HG03135 (cell line): ENCODE data around the gene SGSM1.
"Not testable (repeated sequence)": the region's sequence is repeated elsewhere in the genome, so short reads cannot be mapped to it uniquely, and the experiment has no call there.

ENCODE experiments used
- ATAC-seq: cut with Tn5 transposase; IDR thresholded peaks from one replicate; pipeline ENCODE4 v1.9.1; 2021; ENCODE audit warnings: mild to moderate bottlenecking, moderate library complexity; ENCODE audit not compliant: unreplicated experiment

SGSM1 gene

DNA sequence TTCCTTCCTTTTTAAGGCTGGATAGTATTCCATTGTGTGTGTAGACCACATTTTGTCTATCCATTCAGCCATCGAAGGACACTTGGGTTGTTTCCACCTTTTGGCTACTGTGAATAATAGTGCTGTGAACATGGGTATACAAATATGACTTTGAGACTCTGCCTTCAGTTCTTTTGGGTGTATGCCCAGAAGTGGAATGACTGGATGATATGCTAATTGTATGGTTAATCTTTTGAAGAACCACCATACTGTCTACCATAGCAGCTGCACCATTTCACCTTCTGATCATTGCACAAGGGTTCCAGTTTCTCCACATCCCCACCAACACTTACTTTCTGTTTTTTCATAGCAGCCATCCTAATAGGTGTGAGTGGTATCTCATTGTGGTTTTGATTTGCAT lies 30.3 kb downstream of the SGSM1 start:
- no peak for ATAC-seq

DNA sequence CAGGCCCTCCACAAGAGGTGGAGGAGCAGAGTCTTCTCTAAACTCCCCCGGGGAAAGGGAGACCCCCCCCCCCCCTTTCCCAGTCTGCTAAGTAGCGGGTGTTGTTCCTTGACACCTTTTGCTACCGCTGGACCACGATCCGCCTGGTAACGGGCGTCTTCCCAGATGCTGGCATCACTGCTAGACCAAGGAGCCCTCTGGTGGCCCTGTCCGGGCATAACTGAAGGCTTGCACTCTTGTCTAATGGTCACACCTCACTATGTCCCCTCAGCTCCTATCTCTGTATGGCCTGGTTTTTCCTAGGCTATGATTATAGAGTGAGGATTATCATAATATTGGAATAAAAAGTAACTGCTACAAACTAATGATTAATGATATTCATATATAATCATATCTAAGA lies 31.5 kb downstream of the SGSM1 start:
- not testable (repeated sequence) for ATAC-seq

DNA sequence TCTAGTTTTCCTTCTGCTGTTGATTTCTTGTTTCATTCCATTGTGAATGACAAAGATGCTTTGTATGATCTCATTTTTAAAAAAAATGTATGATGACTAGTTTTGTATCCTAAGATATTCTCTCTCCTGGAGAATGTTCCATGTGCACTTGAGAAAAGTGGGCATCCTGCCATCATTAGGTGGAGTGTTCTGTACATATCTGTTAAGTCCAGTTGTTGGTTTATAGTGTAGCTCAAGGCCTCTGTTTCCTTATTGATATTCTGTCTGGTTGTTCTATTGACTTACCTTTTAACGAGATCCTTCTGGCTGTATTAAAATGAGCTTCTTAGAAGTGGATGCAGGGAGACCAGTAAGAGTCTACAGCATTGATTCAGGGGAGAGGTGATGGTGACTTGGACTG lies 35.2 kb downstream of the SGSM1 start:
- ATAC-seq = no peak

DNA sequence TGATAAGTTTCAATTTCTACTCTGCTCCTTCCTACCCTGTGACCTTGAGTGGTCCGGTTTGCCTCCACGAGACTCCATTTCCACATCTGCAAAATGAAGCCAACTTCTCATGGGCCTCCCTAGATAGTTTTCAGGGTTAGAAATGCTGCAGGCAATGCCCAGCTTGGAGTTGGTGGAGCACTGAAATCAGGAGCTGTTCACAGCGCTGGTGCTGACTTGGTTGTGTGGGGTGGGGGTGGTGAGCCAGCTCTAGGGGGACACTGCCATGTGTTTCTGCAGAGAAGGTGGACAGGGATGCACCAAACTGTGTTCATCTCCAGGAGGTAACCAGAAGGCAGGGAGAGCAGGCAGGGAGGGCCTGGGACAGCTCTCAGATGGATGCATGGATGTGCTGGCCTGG lies 37.0 kb downstream of the SGSM1 start:
- no peak for ATAC-seq

DNA sequence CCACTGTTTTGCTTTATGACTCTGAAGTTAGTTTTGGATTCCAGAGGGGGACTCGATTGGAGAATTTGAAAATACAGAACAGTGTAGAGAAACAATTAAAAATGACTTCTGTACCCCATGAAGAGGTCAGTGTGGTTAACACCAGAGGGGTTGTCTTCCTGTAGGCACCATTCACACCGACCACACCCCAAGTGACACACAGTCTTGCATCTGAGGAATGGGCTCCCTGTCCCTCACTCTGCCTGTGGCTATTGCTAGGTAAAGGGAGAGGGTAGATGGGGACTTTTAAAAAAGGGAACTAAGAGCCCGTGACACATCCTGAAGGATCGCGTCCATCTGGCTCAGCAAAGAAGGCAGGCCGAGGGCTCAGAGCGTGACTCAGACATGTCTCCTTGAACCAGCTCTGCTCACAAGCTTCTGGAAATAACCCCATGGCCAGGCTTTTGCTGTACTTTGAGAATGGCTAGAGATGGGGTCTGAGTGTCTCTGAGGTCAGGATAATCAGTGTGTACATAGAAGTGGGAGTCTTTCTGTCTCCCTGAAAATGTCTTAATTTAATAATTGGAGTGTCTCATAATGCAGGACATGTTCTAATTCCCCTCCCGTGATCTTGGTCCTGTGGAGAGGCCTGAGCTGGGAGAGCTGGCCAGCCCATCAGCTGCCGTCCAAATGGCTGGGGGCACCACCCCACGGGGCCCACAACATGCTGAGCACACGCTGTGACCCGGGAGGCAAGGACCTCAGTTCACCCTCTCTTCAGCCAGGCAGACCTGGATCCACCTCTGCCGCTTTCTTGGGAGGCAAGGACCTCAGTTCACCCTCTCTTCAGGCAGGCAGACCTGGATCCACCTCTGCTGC lies 39.3 kb downstream of the SGSM1 start:
- ATAC-seq = no peak

DNA sequence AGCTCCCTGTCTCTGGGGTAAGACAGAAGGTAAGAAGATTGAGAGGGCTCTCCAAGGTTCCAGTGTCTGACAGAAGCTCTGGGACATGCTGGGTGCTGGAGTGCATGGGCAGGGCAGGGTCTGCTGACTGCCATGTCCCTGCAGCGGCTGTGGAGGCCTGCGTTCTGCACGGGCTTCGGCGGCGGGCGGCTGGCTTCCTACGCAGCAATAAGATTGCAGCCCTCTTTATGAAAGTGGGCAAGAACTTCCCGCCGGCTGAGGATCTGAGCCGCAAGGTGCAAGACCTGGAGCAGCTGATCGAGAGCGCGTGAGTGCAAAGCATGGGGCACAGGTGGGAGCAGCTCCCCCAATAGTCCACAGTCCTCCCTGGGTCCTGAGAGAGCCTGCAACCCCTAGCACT lies 41.5 kb downstream of the SGSM1 start:
- ATAC-seq = no peak

DNA sequence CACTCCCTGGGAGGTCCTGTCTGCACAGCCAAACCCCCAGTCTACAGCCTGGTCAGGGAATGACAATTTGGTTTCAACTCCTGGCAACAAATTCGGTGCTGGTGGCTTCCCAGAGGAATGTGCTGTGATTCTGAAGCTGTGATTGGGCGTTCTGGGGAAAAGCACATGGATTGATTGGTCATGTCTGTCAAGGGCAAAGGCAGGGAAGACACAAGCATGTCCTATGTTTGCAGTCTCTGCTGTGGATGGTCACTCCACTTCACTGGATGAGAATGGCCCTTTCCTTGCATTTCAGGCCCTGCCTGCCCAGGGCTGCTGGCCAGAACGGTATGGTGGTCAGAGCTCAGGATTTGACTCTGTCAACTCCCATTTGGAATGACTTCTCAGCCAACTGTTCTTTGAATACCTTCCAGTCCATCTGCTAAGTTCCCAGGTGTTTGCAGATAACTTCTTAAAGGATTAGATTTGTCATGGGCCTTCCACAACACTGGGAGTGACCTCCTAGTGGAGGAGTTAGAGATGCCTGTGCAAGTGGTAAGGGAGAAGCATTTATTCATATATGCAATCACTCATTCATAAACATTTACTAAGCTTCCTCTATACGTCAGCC lies 42.7 kb downstream of the SGSM1 start:
- no peak for ATAC-seq

DNA sequence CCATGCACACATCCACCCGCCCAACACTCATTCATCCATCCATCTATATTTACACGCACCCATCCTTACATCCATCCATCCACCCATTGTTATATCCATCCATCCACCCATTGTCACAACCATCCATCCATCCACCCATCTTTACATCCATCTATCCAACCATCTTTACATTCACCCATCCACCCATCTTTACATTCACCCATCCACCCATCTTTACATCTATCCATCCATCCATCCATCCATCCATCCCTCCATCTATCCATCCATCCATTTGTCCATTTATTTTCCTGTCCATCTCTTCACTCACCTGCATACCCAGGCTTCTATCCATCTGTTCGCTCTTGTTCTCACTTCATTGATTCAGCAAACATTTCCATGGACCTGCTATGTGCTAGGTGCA lies 49.8 kb downstream of the SGSM1 start:
- ATAC-seq = no peak

DNA sequence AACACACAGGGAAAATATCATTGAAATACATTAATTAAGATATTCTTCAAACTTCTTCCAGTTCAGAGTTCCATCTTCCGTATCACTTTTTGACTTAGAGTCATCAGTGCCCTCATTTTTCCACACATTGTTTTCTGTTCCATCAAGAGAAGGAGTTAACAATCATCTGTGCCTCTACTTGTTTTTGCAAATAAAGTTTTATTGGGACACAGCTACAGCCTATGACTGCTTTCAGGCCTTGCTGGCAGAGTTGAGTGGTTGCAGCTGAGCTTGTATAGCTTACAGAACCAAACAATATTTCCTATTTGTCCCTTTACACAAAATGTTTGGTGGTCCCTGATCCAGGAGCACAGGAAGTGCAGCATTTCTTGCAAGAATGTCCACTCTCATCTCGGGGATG lies 51.6 kb downstream of the SGSM1 start:
- ATAC-seq = no peak

DNA sequence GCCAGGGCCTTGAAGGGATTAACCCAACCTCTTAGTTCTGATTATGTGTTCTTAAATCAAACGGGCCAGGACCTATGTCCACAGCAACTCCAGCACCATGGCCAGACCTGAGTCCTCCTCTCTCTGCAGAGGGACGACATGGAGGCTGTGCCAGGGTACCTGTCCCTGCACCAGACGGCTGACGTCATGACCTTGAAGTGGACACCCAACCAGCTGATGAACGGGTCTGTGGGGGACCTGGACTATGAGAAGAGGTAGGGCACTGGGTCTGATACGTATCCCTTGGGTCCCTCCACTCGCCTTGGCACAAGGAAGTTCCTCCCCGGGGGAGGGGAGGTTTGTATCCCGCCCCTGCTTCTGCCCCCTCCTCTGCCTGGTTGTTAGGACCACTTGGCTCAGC lies 53.6 kb downstream of the SGSM1 start:
- no peak for ATAC-seq

DNA sequence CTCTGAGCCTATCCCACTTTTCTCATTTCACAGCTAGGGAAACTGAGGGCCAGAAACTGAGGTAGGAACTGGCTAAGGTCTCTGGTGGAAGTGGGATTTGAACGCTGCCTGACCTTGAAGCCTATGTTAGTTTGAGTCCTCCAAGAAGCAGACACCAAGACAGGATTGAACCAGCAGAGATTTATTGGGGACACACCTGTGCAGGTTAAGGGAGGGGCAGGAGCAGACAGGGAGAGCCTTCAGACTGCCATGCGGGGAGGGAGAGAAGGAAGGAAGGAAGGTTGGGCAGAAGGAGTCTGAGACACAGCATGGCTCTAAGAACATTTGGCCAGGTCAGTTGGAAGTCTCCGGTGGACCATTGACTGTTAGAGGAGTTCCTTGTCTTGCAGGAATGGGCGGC lies 59.5 kb downstream of the SGSM1 start:
- ATAC-seq = no peak

DNA sequence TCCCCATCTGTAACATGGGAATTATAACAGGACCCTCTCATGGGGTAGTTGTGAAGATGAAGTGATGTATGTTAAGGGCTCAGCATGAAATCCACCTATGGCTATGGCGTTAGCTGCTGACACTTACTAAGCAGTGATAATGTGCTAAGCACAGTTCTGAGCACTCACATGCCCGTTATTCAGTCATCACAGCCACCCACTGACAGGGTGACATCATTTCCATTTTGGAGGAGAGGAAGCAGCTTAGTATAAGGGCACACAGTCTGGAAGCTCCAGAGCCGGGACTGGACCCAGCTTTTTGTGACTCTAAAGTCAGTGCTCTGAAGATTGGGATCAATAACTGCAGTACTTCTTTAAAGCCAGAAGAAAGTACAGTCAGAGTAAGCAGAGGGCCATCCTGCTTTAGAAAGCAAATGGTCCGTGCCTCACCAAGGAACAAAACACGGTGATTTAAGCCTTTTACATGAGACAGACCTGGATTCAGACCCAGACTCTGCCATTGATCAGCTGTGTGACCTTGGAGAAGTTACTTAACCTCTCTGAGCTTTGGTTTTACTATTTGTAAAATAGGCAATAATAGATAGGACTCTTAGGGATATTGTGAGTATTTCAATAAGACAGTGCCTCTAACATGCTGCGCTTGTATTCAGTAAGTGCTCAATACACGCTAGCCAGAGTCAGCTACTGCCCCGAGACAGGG lies 61.5 kb downstream of the SGSM1 start:
- ATAC-seq = no peak

DNA sequence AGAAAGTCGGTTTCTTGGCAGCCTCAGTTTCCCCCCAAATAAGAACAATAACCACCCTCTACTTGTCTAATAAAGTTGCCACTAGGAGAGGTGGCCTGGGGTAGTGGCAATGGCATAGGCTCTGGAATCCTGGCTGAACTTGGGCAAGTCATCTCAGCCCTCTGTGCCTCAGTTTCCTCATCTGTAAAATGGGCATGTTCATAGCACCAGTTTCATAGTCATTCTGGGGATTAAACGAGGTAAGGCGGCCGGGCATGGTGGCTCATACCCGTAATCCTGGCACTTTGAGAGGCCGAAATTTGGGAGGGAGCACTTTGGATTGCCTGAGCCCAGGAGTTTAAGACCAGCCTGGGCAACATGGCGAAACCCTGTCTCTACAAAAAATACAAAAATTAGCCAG lies 63.0 kb downstream of the SGSM1 start:
- no peak for ATAC-seq

DNA sequence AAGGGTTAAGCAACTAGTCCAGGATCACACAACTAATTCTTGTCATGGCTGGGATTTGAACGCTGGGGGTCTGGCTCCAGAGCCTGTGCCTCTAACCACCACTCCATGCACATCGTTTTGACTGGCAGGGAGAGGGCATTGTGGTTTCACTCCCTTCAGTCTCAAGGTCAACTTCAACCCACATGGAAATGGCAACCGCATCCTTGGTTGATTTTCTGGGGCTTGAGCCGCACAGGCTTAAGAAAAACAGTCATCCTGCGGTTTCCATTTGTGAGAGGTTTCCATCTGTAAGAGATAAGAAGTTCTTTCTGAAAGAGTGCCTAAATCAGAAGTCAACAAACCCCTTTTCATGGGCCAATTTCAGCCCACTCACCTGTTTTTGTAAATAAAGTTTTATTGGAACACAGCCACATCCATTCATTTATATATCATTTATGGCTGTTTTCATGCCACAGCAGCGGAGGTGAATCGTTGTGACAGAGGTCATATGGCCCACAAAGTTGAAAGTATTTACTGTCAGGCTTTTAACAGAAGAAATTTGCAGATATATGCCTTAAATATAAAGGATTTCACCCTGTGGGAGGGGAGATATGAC lies 65.7 kb downstream of the SGSM1 start:
- no peak for ATAC-seq

DNA sequence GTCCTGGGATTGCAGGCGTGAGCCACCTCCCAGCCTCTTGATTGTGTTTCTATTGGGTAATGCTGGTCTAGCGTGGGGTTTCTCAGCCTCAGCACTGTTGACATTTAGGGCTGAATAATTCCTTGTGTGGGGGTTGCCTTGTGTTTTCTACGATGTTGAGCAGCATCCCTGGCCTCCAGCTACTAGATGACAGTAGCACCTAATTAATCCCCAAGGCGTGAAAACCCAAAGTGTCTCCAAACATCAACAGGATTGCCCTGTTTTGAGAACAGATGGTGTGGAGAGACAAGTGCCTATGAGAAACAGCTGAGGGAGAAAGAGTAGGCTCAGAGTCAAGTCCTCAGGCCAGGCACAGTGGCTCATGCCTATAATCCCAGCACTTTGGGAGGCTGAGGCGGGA lies 67.2 kb downstream of the SGSM1 start:
- ATAC-seq = no peak

DNA sequence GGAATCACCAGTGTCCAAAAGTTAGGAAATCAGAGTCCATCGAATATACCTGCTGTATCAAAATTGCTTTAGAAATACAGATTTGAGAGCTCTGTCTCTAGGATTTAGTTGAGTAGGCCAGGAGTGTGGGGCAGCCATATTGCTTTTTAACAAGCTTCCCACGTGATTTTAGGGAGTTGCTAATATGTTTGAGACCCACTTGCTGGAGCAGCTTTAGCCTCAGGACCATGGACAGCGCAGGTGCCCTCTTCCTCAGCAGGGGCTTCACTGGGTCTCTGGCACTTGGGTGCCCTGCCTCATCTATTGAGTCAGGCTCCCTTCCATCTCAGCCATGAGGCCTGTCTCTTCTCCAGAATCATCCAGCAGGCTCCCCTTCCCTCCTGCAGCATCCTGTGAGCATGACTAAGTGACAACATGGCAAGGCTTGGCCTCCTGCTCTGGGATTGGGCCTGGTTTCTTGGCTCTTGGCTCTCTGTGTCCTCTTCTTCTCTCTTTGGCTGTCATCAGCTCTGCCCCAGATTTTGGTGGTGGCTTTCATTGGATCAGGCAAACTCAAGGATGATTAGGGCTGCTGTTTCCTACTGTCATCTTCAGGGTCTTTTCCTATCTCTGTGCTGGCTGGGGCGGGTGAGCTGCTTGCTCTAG lies 70.0 kb downstream of the SGSM1 start:
- ATAC-seq = no peak

DNA sequence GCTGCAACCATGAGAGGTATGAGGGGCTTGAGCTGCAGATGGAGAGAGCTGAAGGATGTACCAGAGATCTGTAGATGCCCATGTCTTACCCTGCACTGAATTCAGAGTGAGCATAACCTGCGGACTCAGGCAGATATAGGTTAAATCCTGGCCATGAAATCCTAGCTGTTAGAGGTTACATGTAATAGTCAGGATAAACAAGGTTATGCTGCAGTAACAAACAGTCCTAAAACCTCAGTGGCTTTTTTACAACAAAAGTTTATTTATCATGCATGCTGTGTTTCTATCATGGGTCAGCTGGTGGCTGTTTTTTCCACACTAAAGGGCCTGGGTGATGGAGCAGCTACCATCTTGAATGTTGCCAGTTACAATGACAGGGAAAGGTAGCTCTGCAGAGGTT lies 70.7 kb downstream of the SGSM1 start:
- no peak for ATAC-seq

DNA sequence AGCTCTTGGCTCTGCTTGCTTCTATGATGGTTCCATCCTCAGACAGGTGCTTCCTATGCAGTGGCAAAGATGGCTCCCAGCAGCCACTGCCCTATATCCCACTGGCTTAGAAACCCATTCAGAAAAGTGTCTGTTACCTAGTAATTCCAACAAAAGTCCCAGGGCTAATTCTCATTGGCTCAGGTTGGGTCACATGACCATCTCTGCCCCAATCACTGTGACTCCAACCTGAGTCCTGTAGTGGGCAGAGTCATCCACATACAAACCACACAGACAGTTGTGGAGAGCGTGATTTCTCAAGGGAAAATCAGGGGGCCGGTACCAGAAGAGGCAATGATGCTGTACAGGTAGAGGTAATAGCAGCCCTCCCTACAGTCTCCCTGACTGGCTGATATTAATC lies 73.0 kb downstream of the SGSM1 start:
- ATAC-seq = no peak

DNA sequence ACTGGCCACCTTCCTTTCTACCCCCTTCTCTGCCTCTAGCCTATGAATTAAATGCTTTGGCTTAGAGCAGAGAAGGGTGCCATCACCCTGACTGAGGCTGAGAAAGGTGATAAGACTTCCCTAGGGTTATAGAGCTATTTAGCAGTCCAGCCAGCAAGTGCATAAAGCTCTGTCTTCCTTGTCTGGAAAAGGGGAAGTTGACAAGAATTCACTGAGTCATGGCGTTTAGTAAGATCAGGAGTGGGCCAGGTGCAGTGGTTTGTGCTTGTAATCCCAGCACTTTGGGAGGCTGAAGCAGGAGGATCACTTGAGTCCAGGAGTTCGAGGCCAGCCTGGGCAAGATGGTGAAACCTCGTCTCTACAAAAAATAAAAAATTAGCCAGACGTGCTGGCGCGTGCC lies 77.4 kb downstream of the SGSM1 start:
- ATAC-seq = no peak

DNA sequence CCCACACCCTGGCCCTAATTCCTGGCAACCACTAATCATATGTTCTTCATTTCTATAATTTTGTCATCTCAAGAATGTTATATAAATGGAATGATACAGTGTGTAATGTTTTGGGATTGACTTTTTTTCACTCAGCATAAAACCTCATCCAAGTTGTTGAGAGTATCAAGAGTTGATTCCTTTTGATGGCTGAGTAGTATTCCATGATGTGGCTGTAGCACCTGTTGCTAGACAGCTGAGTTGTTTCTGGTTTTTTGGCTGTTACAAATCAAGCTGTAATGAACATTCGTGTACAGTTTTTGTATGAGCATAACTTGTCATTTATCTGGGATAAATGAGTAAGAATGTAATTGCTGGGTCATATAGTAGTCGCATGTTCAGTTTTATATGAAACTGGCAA lies 81.2 kb downstream of the SGSM1 start:
- no peak for ATAC-seq

DNA sequence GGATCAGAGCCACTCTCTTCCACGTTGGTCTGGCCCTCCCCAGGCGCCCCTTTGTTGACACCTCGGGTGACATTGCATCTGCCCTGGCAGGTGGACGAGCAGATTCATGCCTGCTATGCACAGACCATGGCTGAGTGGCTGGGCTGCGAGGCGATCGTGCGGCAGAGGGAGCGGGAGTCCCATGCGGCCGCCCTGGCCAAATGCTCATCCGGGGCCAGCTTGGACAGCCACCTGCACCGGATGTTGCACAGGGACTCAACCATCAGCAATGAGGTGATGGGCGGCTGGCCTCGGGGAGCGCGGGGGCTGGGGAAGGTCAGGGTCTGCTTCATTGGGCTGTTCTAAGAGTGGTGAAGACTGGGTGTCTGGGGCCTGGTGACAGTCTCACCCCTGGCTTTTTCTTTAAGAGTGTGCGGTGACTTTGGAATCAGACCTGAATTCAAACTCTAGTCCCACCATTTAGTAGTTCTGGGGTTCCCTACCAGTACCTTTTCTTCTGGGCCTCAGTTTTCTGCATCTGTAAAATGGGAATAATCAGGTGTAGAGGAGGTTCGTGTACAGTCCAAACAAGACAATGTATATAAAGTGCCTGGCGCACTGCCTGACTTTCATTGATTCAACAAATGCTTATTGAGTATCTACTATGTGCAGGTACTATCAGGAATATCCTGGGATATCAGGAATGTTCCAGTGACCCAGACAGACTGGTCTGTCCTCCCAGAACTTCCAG lies 87.5 kb downstream of the SGSM1 start:
- ATAC-seq = no peak
